HUES48 (cell line): Measurements from ENCODE around the gene BFSP1.

ENCODE experiments used
- H3K27ac ChIP-seq: one replicate; pipeline ENCODE4 v1.7.0; 2013; ENCODE audit warnings: low read depth, low read length, inconsistent platforms
- H3K27me3 ChIP-seq: 2 replicates; pipeline ENCODE4 v1.6.1; 2013; ENCODE audit warnings: mild to moderate bottlenecking, low read length; ENCODE audit not compliant: control insufficient read depth, insufficient read depth
- H3K36me3 ChIP-seq: 2 replicates; pipeline ENCODE4 v1.6.1; 2013; ENCODE audit warnings: low read length; ENCODE audit not compliant: control insufficient read depth, insufficient read depth
- H3K4me1 ChIP-seq: 2 replicates; pipeline ENCODE4 v1.6.1; 2013; ENCODE audit warnings: mild to moderate bottlenecking, low read length; ENCODE audit not compliant: control insufficient read depth, insufficient read depth
- H3K4me3 ChIP-seq: 2 replicates; pipeline ENCODE4 v1.5.1; 2013; ENCODE audit warnings: mild to moderate bottlenecking, low read depth, low read length
- H3K9ac ChIP-seq: 2 replicates; pipeline ENCODE4 v1.6.1; 2013; ENCODE audit warnings: mild to moderate bottlenecking, low read depth, low read length, moderate library complexity
- H3K9me3 ChIP-seq: 2 replicates; pipeline ENCODE4 v1.6.1; 2013; ENCODE audit warnings: low read length; ENCODE audit not compliant: control insufficient read depth, insufficient read depth

The BFSP1 gene

DNA sequence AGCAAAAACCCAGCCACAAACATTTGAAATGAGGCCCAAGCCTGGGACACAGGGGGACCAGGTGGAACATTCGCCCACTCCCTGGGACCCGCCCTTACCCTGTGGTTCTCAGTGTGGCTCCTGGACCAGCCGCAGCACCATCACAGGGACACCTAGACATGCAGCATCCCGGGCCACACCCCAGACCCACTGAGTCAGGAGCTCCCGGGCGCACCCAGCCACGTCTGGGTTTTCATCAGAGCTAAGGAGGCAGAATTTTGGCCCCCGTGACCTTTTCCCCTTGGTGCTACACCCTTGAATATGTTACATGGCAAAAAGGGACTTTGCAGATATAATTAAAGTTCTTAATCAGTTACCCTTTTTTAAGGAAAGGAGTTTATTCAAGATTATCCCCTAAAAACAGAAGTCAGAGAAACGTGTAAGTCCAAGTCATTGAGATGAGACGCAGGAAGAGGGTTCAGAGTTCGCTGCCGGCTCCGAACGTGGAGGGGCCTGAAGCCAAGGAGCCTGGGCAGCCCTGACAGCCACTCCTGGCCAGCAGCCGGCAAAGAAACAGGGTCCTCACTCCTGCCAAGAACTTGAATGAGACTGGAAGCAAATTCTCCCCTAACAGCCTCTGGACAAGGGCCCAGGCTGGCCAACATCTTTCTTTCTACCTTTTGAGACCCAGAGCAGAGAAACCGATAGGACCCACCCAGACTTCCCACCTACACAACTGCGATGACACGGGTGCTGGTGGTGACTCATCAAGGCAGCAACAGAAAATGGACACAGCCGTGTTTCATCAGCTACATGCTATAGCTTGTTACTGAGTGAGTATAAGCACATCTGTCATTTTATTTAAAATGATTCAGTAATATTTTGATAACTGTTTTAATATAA lies 25.3 kb downstream of the BFSP1 start:
- Histone ChIP-seq H3K4me1 (0 out of 2 replicates have a peak, but pooled peaks cover 3% of the 10 kb centered on the region), H3K27me3 (peaks cover 4% of the 10 kb centered on the region; the same call in 1 of the 2 replicates), H3K9ac (no peak overlapping the region), H3K4me3 (no peak overlapping the region), H3K9me3 (no peaks in the 10 kb centered on the region), H3K27ac (no peak overlapping the region), H3K36me3 (no peaks in the 10 kb centered on the region)

DNA sequence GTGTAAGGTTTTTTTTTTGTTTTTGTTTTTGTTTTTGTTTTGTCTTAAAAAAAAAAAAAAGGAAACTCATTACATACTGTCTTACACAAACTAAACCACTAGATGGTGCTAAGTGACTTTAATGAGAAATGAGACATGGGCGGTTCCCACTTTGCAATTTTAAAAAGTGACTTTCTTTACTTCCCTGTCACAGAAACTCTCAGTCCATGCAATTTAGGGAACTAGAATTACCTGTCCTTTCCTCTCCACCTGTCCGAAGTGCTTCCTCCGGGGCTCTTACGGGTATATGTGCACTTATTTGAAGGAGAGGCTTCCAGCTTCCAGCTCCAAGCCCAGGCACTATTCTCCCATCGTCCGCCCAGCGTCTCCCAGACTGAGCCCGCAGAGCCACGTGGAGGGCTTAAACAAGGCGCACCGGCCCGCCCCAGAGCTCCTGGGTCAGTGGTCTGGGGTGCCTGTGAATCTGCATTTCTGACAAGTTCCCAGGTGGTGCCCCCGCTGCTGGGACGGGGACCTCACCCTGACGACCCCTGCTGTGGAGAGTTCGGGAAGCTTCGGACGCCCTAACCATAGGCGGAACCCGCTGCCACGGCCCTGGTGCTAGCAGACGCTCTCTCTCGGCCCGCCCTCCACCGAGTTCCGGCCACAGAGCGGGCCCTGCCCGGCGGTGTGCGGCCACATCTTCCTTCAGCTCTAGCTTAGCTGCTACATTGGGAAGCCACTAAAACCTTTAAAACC lies 26.1 kb downstream of the BFSP1 start:
- peaks cover 4% of the 10 kb centered on the region; the same call in 1 of the 2 replicates for H3K27me3 ChIP-seq
- H3K36me3 ChIP-seq, result no peaks in the 10 kb centered on the region
- H3K4me3 ChIP-seq, result peak overlapping the region; percentile 52
- H3K4me1 ChIP-seq, result 0 out of 2 replicates have a peak, but pooled peaks cover 3% of the 10 kb centered on the region
- H3K9ac ChIP-seq, result no peak overlapping the region
- no peak overlapping the region for H3K27ac ChIP-seq
- no peaks in the 10 kb centered on the region for H3K9me3 ChIP-seq

DNA sequence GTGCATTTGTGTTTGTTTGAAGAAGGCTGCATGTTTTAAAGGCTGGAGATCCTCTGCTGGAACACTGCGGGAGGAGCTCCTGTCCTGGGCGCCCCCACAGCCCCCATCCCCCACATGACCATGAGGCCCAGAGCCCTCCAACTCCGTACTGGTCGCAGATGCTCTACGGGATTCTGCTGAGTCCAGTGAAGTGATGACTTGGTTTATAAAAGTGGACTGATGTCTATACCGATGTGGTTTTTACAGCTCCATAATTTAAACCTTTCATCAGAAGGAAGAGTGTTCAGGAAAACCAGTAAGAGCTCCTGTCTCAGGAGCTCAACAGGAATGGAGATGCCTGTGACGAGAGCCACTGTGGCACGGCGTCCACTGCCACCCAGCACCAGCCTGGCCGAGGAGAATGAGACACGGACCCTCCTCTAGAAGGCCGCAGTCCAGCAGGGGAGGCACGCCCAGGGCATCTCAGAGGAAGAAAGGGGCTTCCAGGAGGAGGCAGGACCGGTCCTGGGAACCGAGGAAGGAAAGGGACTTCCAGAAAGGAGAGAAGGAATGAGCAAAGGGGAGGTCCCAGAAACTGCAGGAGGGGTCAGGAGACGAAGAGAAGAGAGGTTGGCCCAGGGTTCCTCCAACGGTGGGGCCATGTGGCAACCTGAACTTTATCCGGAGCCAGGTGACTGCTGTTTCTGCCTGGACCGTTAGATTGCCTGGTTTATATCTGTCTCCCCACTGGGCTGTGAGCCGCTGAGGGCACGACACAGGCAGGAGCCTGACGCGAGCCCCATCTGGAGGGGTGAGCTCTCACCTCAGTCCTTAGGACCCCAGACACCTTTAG lies 26.9 kb downstream of the BFSP1 start:
- Histone ChIP-seq H3K4me3 (no peak overlapping the region), H3K27ac (no peak overlapping the region), H3K4me1 (0 out of 2 replicates have a peak, but pooled peaks cover 3% of the 10 kb centered on the region), H3K36me3 (no peaks in the 10 kb centered on the region), H3K9ac (no peak overlapping the region), H3K9me3 (no peaks in the 10 kb centered on the region), H3K27me3 (peaks cover 4% of the 10 kb centered on the region; the same call in 1 of the 2 replicates)

DNA sequence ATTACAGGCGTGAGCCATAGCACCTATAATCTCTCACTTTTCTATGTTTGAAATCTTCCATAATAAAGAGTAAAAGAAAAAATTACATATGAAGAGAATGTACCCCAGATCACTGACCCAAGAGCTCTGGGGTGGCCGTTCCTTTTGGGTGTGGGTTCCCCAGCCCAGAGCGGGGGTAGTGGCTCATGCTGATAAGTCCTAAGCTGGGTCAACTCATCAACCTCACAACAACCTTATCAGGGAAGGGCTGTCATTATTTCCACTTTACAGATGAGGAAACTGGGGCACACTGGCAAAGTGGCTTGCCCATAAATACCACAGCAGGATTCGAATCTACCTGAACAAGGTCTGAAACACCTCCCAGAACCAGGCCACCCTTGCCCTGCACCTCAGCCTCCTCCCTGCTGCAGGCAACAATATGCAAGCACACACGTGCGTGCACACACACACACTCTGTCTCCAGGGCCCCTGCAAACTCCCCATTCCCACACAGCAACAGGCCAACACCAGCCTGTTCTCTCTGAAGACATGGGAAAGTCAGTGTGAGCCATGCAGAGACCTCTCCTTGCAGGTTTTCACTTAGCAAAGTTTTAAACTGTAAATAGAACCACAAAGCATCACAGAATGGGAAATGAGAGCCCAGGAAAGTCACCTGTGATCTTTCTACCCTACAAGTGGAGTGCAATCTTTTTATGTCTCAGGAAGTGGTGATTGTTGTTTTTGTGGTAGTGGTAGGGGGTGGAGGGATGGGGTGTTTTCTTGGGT lies 27.7 kb downstream of the BFSP1 start:
- peaks cover 4% of the 10 kb centered on the region; the same call in 1 of the 2 replicates for H3K27me3 ChIP-seq

DNA sequence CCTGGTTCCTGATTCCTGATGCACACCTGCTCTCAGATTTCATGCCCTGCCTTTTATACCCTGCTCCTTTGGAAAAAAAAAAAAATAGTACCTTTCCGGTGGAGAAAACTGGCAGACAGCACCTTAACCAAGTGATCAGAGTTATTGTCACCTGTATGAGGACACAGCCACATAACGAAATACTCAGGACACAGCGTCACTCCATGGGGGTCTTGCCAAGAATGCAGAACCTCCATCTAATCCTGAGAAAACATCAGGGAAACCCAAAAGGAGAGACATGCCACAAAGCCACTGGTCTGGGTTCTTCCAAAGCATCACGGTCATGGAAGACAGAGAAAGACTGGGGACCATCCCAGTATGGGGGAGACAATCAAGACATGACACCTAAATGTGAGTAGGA lies 29.1 kb downstream of the BFSP1 start:
- Histone ChIP-seq H3K9ac (no peak overlapping the region), H3K27ac (no peak overlapping the region), H3K27me3 (peaks cover 4% of the 10 kb centered on the region; the same call in 1 of the 2 replicates), H3K4me1 (0 out of 2 replicates have a peak, but pooled peaks cover 3% of the 10 kb centered on the region), H3K9me3 (no peaks in the 10 kb centered on the region), H3K36me3 (no peaks in the 10 kb centered on the region), H3K4me3 (no peak overlapping the region)

More for the DNA sequence above, 27.7 kb downstream of the BFSP1 start:
- no peaks in the 10 kb centered on the region for H3K9me3 ChIP-seq
- H3K27ac ChIP-seq, result no peak overlapping the region
- H3K4me3 ChIP-seq, result no peak overlapping the region
- H3K4me1 ChIP-seq, result 0 out of 2 replicates have a peak, but pooled peaks cover 3% of the 10 kb centered on the region
- H3K36me3 ChIP-seq, result no peaks in the 10 kb centered on the region
- H3K9ac ChIP-seq, result no peak overlapping the region

DNA sequence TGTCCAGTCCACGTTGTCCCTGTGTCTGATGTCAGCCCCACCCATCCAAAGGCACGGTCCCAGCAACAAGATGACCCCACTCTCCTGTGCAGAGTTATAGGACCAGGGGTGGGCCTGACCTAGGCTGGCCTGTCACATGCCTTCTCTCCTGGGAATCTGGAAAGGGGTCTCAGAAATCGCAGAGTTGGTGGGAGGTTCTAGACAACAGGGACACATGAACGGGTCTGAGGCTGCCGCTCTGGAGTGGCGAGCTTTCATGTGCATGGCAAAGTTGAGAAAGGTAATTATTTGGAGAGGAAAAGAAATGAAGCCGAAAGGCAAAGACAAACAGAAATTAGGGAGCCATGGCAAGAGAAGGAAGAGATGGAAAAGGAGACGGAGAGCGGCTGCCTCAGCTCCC lies 29.5 kb downstream of the BFSP1 start:
- Histone ChIP-seq H3K36me3 (no peaks in the 10 kb centered on the region), H3K27ac (no peak overlapping the region), H3K27me3 (peaks cover 4% of the 10 kb centered on the region; the same call in 1 of the 2 replicates), H3K9ac (no peak overlapping the region), H3K4me1 (0 out of 2 replicates have a peak, but pooled peaks cover 3% of the 10 kb centered on the region), H3K9me3 (no peaks in the 10 kb centered on the region), H3K4me3 (no peak overlapping the region)

DNA sequence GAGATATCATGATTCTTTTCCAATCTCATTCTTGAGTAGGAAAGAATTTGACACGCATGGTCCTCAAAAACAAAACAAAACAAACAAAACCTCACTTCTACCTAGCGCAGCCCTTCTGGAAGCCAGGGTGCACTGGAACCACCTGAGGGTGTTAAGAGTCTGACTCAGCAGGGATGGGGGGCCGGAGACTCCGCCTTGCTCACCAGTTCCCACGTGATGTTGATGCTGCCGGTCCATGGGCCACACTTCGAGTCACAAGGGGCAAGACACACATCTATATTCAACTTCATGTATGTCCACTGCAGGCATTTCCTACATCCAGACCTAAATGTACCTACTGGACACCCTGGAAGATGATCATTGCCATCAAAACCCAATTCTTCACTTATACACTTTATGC lies 30.4 kb downstream of the BFSP1 start:
- peaks cover 2% of the 10 kb centered on the region; the same call in 1 of the 2 replicates for H3K27me3 ChIP-seq
- no peaks in the 10 kb centered on the region for H3K36me3 ChIP-seq
- H3K27ac ChIP-seq, result no peak overlapping the region
- H3K4me3 ChIP-seq, result no peak overlapping the region
- no peaks in the 10 kb centered on the region for H3K9me3 ChIP-seq
- H3K4me1 ChIP-seq, result 0 out of 2 replicates have a peak, but pooled peaks cover 3% of the 10 kb centered on the region
- no peak overlapping the region for H3K9ac ChIP-seq

DNA sequence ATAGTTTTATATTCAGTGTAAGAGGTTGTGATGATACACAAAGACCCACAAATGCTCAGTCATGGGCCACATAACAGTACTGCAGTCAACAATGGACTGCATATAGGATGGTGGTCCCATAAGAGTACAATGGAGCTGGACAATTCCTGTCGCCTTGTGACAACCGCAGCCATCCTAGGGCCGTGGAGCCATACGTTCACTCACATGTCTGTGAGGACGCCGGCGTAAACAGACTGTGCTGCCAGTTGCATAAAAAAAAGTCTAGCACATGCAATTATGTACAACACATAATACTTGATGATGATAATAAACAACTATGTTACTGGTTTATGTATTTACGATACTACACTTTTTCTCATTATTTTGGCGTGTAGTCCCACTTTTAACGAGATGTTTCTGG lies 30.9 kb downstream of the BFSP1 start:
- Histone ChIP-seq H3K4me3 (no peak overlapping the region), H3K27me3 (no peaks in the 10 kb centered on the region), H3K9me3 (no peaks in the 10 kb centered on the region), H3K36me3 (no peaks in the 10 kb centered on the region), H3K4me1 (no peaks in the 10 kb centered on the region), H3K9ac (no peak overlapping the region), H3K27ac (no peak overlapping the region)

DNA sequence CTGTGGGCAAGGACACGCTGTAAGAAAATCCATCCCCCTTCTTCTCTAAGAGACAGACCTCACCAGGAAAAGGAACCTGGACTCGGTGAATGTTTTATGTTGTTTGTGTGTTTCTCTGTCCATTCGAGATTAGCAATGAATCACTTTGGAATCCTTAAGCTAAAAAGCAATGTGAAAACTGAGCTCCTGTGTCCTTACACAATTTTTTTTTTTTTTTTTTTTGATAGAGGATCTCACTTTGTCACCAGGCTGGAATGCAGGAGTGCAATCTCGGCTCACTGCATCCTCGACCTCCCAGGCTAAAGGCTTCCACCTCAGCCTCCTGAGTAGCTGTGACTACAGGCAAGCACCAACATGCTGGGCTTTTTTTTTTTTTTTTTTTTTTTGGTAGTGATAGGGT lies 32.1 kb downstream of the BFSP1 start:
- Histone ChIP-seq H3K27ac (no peak overlapping the region), H3K4me3 (no peak overlapping the region), H3K36me3 (no peaks in the 10 kb centered on the region), H3K27me3 (no peaks in the 10 kb centered on the region), H3K9ac (no peak overlapping the region), H3K9me3 (no peaks in the 10 kb centered on the region), H3K4me1 (no peaks in the 10 kb centered on the region)

DNA sequence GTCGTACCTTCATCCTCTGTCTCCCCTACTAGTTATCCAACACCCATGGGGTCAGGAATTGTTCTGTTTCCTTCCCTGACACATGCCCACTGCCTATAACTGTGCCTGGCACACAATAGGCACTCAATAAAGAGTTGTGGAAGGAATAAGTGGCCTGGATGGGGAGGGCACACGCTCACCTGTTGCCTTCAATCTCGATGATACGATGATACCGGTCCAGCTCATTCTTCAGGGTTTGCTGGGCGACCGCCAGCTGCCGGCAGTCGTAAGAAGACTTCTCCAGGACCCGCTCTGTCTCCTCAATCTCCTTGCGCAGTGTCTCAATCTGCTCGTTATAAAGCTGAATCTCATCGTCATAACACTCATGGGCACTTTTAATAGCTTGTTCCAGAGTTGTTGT lies 32.5 kb downstream of the BFSP1 start:
- Histone ChIP-seq H3K4me1 (no peaks in the 10 kb centered on the region), H3K9me3 (no peaks in the 10 kb centered on the region), H3K27ac (no peak overlapping the region), H3K9ac (no peak overlapping the region), H3K36me3 (no peaks in the 10 kb centered on the region), H3K27me3 (no peaks in the 10 kb centered on the region), H3K4me3 (no peak overlapping the region)
